GM19025 (cell line): ENCODE data around the gene RNF166.
A peak's percentile ranks its signal among the peaks of the same experiment; 100 is the strongest.

ENCODE experiments used
- ATAC-seq: cut with Tn5 transposase; IDR thresholded peaks from one replicate; pipeline ENCODE4 v1.9.1; 2021; ENCODE audit warnings: mild to moderate bottlenecking, low read depth, moderate library complexity; ENCODE audit not compliant: unreplicated experiment

RNF166 gene

GRCh38 chr16:88739977-88740726 lies 33.9 kb upstream of the RNF166 start:
- no peak for ATAC-seq

DNA sequence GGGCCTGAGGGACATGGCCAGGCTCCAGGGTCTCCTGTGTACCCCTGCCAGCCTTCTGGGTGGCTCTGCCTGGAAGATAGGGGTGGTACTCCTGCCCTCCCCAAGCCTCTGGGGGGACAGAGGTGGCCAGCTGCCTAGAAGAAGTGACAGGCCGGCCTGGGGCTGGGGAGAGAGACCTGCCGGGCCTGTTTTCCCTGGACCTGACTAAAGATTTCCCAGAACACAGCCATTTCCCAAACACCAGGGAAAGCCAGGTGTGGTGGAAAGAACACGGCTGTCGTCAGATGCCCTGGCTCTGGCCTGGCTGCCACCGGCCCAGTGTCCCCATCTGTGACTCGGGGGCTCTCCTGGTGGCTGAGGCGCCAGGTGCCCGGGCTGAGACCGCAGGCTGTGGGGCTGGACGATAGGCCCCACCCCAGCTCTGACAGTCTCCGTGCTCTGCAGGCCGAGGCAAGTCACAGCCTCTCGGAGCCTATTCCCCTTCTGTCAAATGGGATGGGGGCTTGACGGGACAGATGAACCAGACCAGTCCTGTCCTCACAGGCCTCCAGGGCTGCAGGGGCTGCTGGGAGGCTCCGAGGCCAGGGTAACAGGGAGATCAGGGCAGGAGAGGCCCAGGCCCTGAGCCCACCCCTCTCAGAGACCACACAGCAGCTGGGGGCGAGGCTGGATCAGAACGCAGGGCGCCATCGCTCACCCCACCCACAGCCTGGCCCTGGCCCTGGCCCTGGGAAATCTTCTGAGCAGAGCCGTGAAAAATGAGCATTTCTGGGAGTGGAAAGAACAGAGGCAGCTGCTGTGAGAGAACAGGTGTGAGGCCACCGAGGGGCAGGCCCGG lies 33.1 kb upstream of the RNF166 start:
- no peak for ATAC-seq

DNA sequence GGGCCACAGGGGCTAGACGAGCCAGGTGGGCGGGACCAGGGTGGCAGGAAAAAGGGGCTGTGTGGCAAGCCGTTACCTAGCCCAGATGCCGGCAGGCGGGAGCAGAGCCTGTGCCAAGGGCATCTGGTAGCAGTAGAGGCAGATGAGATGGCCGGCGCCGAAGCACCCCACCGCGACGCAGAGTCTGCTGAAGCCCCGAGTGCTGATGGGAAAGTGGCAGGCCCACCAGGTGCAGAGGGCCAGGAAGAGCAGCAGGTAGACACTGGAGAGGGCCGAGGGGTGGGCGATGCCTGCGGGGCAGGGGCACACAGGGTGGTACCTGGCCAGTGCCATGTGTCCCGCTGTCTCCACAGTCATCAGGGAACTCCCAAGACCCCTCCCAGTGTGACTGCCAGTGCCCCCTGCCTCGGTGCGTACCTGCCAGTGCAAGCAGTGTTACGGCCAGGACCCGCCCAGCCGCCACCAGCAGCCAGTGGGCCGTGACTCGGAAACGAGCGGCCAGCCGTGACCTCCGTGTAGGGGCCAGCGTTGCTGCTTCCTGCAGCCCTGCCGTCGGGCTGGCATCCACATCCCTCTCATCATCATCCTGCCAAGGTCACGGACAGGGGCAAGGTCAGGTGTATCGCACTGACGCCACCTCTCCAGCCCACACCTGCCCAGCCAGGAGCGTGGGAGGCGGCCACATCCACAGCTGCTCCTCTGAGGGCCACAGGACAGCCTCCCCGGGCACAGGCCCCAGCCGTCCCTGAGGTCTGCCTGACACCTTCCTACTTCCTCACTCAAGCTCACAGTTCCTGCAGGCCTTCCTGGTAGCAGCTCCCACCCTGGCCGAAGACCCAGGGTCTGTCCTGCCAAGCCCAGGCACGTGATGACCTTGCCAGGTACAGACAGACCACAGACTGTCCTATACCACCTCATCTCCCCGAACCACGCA lies 32.2 kb upstream of the RNF166 start:
- no peak for ATAC-seq

DNA sequence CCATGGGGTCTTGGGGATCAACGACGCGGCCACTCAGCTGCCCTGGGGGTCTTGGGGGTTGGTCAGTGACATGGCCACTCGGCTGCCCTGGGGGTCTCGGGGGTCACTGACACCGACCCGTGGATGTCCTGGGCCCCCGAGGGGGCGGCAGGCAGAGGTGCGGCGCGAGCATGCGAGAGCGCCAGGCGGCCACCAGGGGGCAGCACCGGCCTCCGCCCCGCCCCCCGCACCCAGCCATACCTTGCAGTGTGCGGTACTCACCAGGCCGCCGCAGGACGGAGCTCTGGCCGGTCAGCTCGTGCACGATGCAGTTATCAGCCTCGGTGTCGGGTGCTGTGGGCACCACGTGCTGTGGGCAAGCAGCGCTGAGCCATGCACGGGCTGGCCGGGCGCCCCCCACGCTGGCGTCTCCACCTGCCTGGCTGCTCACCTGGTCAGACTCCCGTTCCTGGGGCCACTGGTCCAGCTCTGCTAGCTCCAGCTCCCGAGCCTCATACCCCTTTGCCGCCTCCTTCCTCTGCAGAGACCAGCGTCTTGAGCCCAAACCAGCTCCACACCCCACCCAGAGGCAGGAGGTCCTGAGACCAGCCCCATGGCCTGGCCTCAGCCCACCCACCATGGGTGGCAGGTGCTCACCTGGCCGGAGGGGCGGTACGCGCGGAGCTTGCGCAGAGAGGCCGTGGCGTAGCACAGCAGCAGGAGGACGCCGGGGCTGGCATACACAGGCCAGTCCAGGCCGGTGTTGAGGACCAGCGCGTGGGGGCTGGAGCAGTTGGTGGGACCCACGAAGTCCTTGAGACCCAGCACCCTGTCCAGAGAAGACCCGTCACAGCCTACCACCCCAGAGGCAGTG lies 31.3 kb upstream of the RNF166 start:
- peak; percentile 66 for ATAC-seq

- no peak for ATAC-seq
These were observed 30.3 kb upstream of the RNF166 start for GRCh38 chr16:88736496-88736895.

- ATAC-seq, result no peak
These were observed 29.9 kb upstream of the RNF166 start for GRCh38 chr16:88736088-88736487.

GRCh38 chr16:88735616-88736015 lies 29.4 kb upstream of the RNF166 start:
- ATAC-seq, result no peak

DNA sequence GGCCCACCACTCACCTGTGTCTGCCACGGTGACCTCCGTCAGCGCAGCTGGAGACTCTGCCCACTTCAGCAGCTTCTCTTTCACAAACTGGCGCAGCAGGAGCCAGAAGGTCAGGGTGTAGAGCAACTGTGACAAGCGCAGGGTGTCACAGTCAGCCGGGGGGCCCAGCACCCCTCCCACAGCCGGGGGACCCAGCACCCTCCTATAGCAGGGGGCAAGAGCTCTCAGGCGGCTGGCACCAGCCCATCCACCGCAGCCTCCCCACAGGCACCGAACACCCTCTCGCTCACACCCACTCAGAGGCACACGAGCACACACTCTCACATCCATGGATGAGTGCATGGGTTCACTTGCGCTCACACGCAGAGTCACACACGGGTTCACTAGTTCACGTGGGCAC lies 28.9 kb upstream of the RNF166 start:
- ATAC-seq, result no peak

GRCh38 chr16:88734361-88734728 lies 28.1 kb upstream of the RNF166 start:
- ATAC-seq, result no peak

DNA sequence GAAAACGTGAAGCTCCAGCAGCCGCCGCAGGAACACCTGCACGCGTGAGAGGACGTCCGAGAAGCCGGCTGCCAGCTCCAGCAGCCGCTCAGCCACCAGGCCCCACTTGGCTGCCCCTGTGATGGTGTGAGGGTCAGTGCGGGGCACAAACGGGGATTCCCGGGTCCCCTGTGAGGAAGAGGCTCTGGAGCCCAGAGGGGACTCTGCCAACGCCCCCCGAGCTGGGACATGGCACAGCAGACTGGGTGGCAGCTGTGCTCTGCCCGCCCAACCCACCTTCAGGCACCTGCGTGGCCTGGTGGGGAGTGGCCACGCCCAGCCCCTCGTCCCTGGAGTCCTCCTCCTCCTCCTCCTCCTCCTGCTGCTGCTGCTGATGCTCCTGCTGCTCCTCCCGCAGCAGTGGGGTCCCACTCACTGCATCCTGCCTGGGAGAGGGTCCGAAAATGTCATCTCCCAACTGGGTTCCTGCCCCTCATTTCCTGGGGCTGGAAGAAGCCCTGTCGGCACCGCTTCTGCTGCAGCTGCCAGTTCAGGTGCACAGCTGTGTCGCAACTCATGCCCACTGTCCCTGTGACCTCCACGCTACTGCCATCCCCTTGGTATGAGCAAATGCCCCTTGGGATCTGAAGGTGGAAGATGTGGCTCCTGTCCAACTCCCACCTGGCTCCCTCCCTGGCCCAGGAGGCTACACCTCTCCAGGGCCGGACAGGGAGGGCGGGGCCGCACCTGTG lies 27.6 kb upstream of the RNF166 start:
- ATAC-seq, result no peak

DNA sequence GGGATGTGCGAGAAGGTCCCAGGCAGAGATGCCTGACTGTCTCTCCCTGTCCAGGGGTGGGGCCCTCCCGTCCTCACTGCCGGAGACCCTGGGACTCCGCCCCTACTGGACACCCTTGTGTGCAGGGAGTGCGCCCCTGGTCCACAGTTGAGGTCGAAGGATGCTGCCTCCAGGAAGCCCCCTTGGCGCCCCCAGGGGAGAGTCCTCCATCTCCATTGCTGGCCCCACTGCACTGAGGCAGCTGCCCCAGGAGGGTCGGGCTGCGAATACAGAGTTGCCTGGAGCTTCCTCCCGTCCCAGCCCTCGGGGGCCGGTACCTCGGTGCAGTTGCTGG lies 26.7 kb upstream of the RNF166 start:
- no peak for ATAC-seq

- no peak for ATAC-seq
These were observed 26.2 kb upstream of the RNF166 start for GRCh38 chr16:88732172-88732960.

DNA sequence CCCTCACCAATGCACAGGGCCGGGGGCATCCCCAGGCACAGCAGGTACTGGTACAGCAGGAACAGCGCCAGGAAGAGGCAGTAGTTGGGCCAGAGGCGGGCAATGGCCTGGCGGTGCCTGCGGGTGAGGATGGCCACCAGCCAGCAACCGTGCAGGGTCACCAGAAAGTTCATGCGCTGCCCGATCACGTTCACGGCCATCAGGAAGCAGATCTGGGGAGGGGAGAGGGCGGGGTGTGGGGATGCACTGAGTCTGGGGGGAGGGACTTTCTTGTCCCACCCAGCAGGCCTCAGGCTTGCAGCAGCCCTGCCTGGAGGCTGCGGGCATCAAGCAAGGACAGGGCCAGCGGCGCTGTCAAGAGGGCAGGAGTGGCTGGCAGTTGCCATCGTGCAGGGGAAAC lies 25.5 kb upstream of the RNF166 start:
- ATAC-seq, result no peak

DNA sequence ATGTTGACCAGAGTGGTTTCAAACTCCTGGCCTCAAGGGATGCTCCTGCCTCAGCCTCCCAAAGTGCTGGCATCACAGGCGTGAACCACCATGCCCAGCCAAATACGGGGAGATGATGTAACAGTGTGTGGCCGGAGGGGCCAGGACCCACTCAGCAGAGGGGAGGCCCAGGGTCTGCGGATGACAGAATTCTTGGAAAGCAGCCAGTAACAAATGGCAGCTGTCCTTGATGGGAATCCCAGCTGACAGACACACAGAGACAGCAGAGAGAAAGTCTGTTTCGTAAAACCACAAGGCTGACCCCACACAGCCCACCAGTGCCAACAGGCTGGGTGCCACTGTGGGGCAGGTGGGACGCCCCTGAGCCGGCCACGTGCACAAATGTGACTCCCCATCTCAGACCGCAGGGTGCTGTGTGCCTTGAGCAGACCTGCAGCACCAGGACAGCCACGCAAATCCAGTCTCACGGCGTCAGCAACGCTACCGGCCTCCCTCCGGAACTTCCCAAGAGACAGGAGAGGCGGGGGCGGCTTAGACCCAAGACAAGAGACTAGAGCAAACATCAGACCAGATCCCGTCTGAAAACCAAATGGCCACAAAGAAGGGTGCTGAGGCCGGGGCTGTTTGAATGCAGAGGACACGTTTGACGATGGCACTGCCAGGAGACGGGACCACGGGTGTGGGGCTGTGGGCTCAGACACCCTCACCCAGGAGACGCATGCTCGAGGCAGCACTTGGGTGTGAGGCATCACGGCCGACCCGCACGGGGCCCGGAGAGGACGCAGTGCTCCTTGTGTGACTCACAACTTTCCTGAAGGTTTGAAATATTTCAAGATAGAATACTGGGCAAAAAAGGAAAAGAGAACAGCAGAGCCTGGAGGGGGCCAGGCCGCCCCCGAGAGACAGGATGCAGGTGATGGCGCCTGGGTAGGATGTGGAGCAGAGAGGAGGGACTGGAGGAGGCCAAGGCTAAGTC lies 24.7 kb upstream of the RNF166 start:
- no peak for ATAC-seq

- no peak for ATAC-seq
These were observed 21.7 kb upstream of the RNF166 start for GRCh38 chr16:88727871-88728270.

DNA sequence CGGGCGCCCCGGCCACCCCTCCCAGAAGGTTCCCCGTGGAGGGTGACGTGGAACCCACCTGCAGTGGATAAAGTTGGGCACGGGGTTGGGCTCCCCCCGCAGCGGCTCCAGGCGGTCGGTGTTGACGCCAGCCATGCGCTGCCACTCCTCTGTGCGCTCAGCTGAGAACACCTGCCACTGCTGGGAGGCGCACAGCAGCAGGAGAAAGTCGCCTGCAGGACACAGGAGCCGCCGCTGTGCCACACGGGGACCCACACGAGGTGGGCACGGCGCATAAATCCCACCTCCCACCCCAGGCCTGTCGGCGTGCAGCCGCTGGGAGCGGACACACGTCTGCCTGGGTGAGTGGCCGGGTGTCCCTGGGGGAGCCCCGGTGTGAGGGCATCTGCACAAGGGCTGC lies 20.8 kb upstream of the RNF166 start:
- ATAC-seq, result no peak

DNA sequence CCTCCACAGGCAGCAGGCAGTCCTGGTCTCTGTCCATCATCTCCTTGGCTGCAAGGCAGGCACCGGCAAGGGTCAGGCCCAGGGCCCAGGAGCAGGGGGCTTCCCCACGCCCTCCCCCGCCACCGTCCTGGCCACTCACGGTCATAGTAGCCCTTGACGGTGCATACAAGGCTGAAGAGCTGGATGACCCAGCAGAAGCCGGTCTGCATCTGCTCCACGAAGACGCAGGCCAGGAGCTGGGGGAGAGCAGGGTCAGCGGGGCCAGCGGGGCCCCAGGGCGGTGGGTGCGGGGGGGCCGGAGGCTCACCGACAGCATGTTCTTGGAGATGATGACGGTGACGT lies 20.2 kb upstream of the RNF166 start:
- ATAC-seq, result no peak
